Measurements from ENCODE around the gene KIRREL1. TPM values are rescaled to one million over a fixed set of nuclear protein-coding genes. Genes with fewer than 3 reads are reported as not detected.
A peak's percentile ranks its signal among the peaks of the same experiment; 100 is the strongest.

The KIRREL1 gene
- total and polyA plus RNA-seq, 2 experiments from 2014 or later: 8.2 to 33.2 TPM

DNA sequence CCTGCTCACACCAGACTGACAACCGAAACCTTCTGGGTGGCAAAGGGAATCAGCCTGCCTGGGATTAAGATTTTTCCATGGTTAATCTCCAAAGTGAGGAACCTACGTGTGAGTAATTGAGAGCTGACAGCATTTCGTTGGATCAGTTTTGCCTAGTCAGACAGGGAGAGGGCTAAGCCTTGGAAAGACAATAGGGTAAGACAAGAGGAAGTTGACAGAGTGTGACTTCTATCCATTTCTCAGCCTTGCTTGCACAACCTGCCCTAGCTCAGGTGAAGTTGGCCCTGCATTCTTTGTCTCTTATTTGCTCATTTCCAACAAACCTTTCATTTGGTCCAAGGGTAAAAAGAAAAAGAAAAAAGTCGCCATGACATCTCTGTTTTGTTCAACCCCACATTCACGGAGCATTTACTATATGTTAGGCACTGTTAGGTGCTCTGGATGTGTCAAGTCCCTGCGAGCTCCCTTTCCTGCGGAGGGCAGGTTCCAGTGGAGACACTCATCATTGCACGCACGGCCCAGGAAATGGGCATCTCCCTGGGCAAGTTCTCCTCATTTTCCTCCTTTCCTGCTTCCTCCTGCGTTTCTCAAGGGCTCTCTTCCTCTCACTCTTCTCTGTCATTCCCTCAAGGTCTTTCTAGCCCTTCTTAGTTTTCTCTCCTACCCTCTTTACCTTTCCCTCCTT, 23.3 kb downstream of the KIRREL1 start:
- Histone ChIP-seq H3K9me3 (ENCODE audit: low read depth) (no peaks in the 10 kb centered on the region), H3K27me3 (no peaks in the 10 kb centered on the region), H3K4me3 (no peak overlapping the region), H3K36me3 (no peaks in the 10 kb centered on the region), H3K27ac (no peak overlapping the region), H3K4me1 (ENCODE audit: low read depth) (peaks cover 22% of the 10 kb centered on the region)
- DNase-seq (ENCODE audit: low read depth in 1 of 2, low spot score in 1 of 2): no peak
- TF ChIP-seq, protein P1, sequence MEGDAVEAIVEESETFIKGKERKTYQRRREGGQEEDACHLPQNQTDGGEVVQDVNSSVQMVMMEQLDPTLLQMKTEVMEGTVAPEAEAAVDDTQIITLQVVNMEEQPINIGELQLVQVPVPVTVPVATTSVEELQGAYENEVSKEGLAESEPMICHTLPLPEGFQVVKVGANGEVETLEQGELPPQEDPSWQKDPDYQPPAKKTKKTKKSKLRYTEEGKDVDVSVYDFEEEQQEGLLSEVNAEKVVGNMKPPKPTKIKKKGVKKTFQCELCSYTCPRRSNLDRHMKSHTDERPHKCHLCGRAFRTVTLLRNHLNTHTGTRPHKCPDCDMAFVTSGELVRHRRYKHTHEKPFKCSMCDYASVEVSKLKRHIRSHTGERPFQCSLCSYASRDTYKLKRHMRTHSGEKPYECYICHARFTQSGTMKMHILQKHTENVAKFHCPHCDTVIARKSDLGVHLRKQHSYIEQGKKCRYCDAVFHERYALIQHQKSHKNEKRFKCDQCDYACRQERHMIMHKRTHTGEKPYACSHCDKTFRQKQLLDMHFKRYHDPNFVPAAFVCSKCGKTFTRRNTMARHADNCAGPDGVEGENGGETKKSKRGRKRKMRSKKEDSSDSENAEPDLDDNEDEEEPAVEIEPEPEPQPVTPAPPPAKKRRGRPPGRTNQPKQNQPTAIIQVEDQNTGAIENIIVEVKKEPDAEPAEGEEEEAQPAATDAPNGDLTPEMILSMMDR (IDR thresholded peaks at IDR 0.05; ENCODE audit: low read depth, low read length): no peak

DNA sequence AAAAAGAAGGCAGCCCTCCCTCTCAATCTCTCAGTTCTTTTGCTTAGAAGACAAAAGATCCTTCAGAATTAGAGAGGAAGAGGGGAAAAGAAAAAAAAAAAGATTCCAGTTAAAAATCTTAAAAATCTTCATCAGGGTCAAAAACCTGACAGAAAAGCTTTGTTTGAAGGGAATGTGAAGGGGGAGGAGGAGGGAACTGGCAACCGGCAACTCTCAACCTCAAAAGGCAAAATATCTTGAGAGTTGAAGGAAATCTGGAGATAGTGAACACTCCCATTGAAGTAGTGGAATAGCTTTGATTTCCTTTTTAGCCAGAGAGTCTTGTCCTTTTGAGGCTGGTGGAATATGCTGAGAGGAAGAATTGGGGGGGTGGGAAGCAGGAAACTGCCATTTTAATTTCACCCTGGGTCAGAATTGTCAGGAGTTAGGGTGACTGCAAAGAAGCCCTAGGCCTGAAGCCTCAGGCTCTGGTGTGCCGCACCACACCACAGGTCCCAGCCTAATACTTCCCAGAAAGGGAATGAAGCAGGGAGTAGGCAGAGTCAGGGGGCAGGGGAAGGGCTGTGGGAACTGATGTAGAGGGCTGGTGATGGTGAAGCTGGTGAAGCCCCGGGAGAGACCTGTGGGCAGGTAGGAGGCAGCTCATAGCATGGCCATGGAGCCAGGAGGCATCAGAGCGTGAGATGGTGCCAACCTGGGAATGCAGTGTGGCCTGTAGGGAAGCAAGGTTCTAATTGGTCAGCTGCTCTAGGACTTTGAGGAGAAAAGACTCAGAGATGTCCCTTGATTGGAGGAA, 24.6 kb downstream of the KIRREL1 start:
- Histone ChIP-seq H3K36me3 (no peaks in the 10 kb centered on the region), H3K9me3 (ENCODE audit: low read depth) (no peaks in the 10 kb centered on the region), H3K4me3 (no peak overlapping the region), H3K27ac (peak overlapping the region; percentile 94), H3K4me1 (ENCODE audit: low read depth) (peaks cover 20% of the 10 kb centered on the region), H3K27me3 (no peaks in the 10 kb centered on the region)
- TF ChIP-seq, protein P1 (IDR thresholded peaks at IDR 0.05; ENCODE audit: low read depth, low read length): no peak
- peak in 1 of 2 donors; percentile 71 for DNase-seq (ENCODE audit: low read depth in 1 of 2, low spot score in 1 of 2)

DNA sequence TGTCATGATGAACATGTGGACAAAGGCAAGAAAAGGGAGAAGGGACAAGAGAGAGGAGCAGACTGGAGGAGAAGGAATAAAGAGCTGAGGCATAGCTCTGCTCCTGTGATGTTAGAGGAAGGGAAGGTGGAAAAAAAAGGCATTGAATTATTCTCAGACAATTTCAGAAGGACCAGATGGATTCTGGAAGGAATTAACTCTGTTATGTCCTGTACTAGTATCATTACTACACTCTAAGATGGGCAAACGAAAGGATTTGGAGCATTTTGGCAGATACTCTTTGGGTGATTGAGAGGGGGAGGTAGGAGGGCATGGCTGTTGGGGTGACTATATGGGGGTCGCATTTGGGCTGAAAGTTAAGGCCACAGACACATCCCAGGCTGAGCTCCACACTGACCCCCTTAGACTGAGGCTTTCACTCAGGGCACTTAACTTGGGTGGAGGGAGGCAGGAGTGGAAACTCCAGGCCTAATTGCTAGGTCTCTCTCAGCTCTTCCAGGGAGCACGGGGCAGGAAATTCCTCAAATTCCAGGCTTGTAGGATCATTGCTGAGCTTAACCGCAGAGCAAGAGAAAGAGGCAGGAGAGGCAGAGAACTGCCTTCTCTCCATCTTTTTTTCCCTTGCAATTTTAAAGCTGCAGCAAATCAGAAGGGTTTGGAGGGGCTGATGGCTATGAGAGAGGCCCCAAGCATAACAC, 25.9 kb downstream of the KIRREL1 start:
- Histone ChIP-seq H3K27ac (peak overlapping the region; percentile 94), H3K27me3 (no peaks in the 10 kb centered on the region), H3K4me3 (no peak overlapping the region), H3K36me3 (no peaks in the 10 kb centered on the region), H3K4me1 (ENCODE audit: low read depth) (peaks cover 20% of the 10 kb centered on the region), H3K9me3 (ENCODE audit: low read depth) (no peaks in the 10 kb centered on the region)
- peak; percentile 83 to 94 for DNase-seq (ENCODE audit: low read depth in 1 of 2, low spot score in 1 of 2)
- TF ChIP-seq, protein P1 (IDR thresholded peaks at IDR 0.05; ENCODE audit: low read depth, low read length): no peak

DNA sequence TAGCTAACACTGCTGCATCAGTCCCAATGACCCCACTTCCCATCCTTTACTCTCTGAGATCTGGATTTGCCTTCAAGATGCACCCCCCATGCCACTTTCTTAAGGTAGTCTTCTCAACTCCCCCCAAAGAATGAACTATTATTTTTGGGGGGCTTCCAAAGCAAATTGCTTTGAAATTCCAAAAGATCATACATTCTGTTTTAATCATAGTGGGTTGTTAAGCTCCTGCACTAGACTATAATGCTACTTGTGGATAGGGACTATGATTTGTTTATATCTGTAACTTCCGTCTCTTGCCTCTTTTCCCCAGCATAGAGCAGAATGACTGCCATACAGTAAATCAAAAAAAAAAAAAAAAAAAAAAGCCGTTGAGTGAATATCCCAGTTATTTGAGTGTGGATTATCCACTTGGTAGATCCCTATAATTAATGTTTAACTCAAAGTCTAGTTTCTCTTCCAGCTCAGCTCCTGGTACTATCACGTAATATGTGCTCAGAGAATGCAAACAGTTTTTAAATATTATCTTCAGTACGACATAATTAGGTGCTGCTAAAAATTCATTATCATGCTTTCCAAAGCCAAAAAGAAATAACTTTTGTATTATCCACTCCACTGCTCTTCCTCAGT, 26.9 kb downstream of the KIRREL1 start:
- H3K9me3 ChIP-seq (ENCODE audit: low read depth): no peaks in the 10 kb centered on the region
- peaks cover 20% of the 10 kb centered on the region for H3K4me1 ChIP-seq (ENCODE audit: low read depth)
- H3K27me3 ChIP-seq: no peaks in the 10 kb centered on the region
- H3K4me3 ChIP-seq: no peak overlapping the region
- DNase-seq (ENCODE audit: low read depth in 1 of 2, low spot score in 1 of 2): no peak
- TF ChIP-seq, protein P1 (IDR thresholded peaks at IDR 0.05; ENCODE audit: low read depth, low read length): no peak
- peak overlapping the region; percentile 94 for H3K27ac ChIP-seq
- no peaks in the 10 kb centered on the region for H3K36me3 ChIP-seq

DNA sequence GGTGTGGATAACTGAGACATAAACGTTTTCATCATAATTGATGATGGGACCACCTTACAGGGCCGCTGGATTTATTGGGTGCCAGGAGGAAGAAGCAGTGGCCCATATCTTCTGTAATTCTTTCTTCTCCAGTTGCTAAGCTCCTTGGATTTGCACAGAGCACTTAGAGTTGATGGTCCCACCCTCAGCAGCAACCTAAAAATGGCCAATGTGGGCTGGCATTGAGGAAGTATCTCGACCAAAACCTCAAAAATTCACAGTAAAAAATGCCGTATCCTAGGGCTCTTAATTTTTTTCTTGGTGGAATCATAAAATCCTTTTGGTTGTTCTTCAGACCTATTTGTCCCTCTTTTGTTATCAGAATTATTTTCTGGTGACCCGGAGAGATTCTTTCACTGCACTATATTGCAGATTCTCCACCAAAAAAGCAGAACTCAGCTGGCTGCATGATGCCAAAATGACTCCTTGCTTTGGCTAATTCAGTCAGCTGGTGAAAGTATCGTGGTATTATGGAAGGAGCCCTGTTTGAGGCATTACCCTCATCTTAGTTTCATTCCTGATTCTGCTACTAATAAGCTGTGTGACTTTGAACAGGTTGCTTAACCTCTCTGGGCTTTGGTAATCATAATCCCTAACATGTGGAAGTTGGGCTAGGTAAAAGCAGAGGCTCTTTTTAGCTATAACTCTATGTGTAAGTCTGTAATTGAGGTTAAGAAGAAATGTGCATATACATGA, 27.6 kb downstream of the KIRREL1 start:
- peaks cover 20% of the 10 kb centered on the region for H3K4me1 ChIP-seq (ENCODE audit: low read depth)
- H3K4me3 ChIP-seq: no peak overlapping the region
- TF ChIP-seq, protein P1 (IDR thresholded peaks at IDR 0.05; ENCODE audit: low read depth, low read length): no peak
- no peaks in the 10 kb centered on the region for H3K36me3 ChIP-seq
- H3K27me3 ChIP-seq: no peaks in the 10 kb centered on the region
- H3K9me3 ChIP-seq (ENCODE audit: low read depth): no peaks in the 10 kb centered on the region
- peak in 1 of 2 donors; percentile 45 for DNase-seq (ENCODE audit: low read depth in 1 of 2, low spot score in 1 of 2)
- H3K27ac ChIP-seq: peak overlapping the region; percentile 26

Data from cardiac muscle cell (in vitro differentiated cells and primary cell).